ENCODE data around the gene EPO.
A peak's percentile ranks its signal among the peaks of the same experiment; 100 is the strongest.

Gene EPO

DNA sequence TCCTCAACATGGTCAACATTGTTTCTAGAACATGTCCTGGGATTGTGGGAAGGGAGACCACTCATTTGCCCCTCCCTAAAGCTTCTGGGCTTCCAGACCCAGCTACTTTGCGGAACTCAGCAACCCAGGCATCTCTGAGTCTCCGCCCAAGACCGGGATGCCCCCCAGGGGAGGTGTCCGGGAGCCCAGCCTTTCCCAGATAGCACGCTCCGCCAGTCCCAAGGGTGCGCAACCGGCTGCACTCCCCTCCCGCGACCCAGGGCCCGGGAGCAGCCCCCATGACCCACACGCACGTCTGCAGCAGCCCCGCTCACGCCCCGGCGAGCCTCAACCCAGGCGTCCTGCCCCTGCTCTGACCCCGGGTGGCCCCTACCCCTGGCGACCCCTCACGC is at the start of gene EPO:
Gene EPO (plus strand): TSS at position 190 of the 392 bp plus-strand sequence. CDS start 513 bp downstream, outside the sequence.
- DNase-seq, result no peak

DNA sequence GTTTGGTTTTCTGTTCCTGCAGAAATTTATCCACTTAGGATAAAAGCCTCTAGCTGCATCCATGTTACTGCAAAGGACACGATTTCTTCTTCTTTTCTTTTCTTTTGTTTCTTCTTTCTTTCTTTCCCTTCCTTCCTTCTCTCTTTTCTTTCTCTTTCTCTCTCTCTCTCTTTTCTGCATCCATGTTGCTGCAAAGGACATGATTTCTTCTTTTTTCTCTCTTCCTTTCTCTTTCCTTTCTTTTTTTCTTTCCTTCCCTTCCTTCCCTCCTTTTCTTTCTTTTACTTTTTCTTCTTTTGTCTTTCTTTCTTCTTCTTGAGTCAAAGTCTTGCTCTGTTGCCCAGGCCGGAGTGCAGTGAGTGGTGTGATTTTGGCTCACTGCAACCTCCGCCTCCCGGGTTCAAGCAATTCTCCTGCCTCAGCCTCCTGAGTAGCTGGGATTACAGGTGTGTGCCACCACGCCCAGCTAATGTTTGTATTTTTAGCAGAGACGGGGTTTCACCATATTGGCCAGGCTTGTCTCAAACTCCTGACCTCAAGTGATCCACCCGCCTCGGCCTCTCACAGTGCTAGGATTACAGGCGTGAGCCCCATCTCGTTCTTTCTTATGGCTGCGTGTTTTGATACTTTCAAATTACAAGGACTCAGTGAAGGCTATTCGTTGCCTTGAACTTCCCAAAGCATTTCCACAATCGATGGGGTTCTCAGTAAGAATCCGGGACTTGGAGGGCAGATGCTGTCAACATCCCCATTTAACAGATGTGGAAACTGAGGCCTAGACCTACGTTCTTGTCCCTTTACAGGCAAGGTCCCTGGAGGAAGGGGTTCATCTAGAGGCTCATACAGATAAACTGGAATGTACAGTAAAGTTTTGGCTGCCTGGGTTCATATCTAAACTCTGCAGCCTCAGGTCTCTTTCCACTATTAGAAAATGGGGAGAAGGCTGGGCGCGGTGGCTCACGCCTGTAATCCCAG is 48.6 kb upstream of the EPO start:
- no peak for DNase-seq

DNA sequence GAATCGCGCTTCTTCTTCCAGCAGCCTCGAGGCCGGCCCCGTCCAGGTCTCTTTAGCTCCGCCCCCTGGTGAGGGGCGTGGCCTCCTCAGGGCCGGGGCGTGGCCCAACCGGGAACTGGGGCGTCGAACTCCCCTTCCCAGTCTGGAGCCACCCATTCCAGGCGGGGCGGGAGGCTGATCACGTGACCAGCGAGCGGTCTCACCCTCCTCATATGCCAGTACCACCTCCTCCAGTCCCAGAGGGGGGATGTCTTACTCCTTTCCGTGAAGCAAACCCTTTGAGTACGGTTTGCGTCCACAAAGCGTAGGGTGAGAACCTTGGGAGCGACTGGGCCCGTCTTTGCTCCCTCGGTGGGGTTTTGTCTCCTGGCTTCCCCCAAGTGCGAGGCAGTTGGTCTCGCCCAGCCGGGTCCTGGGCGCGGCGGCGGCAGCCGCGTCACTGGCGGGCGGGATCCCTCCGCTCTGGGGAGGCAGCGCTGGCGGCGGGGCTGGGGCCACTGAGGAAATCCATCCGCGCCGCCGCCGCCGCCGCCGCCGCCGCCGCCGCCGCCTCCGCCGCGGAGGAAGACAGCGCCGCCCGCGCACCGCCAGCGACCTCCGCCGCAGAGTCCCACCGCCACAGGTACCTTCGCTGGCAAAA is 46.8 kb upstream of the EPO start, which contains the start of gene GNB2:
Gene GNB2 (plus strand): TSS at position 439 of the 640 bp plus-strand sequence. CDS start 2,526 bp downstream, outside the sequence.
- DNase-seq, result peak; percentile 99

DNA sequence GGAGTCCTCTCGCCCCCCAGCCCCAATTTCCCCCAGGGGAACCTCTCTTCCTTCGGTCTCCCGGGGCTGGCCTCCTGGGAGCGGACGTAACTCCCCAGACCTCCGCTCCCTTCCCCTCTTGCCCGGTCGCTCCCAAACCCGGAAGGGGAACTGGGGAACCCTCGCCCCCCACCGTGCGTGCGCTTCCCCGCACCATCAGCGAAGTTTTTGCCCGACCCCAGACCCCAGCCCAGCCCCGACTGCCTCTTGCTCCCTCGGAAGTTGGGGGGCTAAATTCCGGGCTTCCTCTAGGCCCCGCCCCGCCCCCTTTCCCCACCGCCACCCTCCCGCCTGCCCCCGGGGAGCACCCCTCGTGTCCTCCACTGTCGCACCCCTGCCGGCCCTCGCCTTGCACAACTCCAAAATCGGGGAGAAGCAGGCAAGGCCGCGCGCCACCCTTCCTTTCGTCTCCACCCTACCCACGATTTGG is 46.3 kb upstream of the EPO start:
- DNase-seq, result peak in 1 of 2 experiments; percentile 50

DNA sequence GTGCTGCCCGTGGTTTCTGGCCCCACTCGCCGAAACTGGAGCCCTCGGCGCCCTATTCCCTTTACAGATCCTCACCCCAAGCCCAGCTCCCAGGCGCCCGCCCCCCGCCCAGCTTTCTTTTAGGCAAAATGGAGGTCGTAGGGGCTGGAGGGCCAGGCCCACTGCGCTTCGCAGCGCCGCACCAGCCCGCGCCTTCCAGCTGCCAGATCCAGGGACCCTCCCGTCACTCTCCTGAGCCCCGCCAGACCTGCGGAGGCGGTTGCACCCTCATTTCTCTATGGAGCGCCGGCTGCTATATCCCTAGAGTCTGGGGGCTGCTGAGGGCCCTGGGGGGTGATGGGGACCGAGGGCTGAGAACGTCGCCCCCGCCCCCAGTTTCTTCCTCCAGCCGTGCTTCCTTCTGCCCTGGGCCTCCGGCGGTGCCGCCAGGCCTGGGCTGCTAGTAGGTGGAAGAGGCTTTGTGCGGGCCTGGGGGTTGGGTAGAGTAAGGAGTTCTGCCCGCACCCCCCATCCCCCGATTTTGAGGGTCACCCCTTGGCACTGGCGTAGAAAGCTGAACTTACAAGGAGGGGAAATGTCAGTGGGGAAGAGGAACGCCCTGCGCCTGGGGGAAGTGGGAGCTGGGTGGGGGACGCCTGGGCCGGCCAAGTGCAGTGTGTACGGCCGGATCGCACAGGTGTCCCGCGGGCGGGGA is 45.7 kb upstream of the EPO start:
- no peak for DNase-seq

DNA sequence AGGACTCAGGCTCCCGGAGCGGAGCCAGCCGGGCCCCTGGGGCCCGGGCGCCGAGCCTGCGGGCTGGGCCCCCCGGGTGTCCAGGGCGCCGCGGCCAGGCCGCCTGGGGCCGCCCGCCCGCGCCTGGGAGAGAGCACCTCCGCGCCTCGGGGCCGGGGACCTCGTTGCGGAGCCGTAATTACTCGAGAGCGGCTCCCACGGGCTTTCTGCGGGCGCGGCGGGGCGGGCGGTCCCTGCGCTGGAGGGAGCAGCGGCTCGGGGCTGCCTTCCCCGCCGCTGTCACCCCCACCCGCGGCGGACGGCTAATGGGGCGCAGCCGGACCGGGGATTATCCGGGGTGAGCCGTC is 45.2 kb upstream of the EPO start:
- no peak for DNase-seq

DNA sequence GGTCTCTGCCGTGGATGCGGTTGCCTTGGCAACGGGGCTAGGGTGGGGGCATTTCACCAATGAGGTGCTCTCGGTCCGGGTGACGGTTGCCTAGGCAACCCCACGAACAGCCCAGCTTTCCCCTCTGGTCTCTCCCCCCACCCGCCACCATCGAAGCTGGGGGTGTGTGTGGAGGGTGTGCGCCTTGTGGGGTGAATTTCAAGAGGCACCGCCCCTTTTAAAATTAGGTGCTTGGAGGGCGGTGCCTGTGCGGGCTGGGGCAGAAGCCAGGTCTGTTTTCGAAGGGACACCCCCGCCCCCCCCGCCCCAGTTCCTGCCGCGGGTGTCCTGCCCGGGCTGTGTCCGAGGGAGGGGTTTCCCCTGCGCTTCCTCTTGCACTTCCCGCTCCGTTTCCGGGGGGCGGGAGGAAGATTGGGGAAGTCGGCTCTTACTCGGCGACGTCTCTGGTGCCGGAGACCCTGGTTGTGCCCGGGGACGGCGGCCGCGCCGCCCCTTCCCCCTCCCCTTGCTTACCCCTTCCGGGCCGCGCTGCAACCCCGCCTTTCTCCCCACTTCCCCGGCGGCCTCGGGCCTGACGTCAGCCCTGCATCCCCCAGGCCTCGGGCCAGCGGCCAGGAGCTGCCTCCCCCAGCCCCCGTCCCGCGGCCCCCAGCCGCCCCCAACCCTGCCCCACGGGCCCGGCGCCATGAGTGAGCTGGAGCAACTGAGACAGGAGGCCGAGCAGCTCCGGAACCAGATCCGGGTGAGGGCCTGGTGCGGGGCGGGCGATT is 44.5 kb upstream of the EPO start:
- peak; percentile 70 to 87 for DNase-seq

DNA sequence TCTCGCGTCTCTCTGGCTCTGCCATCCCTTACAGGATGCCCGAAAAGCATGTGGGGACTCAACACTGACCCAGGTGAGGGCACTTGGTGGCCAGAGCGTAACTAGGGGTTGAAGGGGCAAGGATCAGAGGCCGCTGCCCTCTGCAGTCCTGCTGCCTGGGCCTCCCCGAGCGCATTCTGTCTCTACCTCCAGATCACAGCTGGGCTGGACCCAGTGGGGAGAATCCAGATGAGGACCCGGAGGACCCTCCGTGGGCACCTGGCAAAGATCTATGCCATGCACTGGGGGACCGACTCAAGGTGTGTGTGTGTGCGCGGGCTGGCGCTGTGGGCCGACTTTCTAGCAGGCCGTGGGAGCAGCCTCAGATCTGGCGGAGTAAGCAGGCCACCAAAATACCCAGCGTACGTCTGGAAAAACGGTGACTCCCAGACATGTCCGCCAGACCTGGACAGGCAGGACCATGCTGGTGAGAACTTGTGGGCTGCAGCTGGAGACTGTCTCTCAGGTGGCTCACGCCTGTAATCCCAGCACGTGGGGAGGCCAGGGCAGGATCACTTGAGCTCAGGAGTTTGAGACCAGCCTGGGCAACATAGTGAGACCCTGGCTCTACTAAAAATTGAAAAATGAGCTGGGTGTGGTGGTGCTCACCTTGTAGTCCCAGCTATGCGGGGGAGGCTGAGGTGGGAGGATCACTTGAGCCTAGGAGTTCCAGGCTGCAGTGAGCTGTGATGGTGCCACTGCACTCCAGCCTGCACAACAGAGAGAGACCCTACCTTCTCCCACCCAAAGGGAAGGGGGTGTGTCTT is 43.6 kb upstream of the EPO start:
- DNase-seq, result no peak

DNA sequence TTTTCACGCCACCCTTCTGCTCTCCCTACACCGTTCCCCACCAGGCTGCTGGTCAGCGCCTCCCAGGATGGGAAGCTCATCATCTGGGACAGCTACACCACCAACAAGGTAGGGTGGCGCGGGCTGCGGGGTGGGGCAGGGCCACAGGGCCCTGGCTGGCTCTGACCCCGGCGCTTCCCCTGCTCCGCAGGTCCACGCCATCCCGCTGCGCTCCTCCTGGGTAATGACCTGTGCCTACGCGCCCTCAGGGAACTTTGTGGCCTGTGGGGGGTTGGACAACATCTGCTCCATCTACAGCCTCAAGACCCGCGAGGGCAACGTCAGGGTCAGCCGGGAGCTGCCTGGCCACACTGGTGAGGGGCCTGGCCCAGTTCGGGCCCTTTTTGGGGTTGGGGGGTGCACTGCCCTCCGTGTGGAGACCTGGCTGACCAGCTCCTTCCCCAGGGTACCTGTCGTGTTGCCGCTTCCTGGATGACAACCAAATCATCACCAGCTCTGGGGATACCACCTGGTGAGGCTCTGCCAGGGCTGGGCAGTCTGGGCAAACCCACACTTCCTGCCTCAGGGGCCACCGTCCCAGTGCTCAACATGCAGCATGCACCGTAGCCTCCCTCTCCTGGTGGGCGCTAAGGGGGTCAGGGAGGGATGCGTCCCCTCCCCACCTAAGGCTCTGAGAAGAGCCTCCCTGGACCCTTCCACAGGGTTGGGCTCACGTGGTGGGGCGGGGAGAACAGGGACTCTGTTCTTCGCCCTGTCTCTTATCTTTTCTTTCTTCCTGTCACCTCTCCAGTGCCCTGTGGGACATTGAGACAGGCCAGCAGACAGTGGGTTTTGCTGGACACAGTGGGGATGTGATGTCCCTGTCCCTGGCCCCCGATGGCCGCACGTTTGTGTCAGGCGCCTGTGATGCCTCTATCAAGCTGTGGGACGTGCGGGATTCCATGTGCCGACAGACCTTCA is 42.7 kb upstream of the EPO start:
- DNase-seq, result no peak

DNA sequence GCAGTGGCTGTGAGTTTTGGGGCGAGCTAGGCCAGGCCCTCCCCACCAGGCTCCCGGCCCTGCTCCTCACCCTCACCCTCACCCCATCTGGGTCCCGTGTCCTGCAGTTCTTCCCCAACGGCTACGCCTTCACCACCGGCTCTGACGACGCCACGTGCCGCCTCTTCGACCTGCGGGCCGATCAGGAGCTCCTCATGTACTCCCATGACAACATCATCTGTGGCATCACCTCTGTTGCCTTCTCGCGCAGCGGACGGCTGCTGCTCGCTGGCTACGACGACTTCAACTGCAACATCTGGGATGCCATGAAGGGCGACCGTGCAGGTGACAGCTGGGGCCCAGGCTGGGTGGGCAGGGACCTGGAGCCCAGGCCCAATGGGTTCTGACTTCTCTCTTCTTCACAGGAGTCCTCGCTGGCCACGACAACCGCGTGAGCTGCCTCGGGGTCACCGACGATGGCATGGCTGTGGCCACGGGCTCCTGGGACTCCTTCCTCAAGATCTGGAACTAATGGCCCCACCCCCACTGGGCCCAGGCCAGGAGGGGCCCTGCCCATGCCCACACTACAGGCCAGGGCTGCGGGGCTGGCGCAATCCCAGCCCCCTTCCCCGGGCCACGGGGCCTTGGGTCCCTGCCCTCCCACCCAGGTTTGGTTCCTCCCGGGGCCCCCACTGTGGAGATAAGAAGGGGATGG is 41.8 kb upstream of the EPO start:
- DNase-seq, result no peak

DNA sequence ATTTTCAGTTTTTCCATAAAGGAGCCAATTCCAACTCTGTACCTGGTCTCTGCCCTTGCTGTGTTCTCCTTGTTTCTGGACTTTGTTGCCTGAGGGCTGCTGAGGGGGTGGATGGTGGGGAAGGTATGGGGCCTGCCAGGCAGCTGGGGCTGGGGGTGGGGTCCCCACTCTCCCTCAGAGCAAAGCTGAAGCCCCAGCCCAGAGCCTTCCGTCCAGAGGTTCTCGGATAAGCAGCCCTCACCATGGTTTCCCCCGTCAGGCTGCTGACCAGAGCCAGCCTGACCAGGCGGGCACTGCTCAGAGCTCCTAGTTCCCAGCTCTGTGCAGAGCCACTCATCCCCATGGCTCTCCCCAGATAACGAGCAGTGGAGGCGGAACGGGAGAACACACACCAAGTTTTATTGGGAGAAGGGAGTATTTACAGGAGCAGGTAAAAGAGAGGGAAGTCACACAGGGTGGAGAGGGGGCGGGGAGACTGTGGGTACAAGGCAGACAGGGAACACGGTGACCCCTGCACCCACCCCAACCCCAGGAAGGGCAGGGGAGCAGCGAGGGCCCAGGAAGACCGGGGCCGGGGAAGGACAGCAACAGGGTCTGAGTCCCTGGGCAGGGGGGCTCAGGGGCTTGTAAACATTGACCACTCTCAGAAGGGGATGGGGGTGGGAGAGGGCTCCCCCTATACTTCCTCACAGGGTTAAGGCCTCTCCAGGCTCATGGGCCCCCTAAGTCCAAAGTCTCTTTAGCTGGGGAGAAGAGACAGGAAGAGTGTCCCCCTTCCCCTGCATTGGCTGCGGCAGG is 40.9 kb upstream of the EPO start:
- no peak for DNase-seq

DNA sequence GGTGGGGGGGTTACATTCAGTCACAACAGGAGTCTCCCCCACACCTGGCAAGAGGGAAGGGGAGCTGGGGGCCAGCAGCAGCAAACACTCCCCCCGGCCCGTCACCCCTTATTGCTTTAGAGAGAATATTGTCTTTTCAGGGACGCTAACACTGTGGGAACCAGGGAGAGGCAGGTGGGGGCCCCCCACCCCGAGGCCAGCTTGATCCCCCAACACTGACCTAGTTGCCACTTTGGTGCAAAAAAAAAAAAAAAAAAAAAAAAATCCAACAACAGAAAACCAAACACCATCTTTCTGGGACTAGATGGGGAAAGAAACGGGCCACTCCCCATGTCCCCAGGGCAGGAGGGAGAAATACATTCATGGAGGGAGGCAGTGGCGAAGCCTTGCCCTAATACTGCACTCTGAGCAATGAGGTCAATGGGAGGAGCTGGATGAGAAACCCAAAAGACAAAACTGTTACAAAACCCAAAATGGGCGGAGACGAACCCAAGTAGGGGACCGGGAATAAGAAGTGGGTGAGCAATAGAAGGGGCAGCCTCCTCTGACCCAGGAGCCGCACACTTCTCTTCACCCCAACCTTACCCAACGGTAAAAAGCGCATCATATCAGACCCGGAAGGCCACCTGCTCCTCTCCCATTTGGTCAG is 40.2 kb upstream of the EPO start:
- no peak for DNase-seq

DNA sequence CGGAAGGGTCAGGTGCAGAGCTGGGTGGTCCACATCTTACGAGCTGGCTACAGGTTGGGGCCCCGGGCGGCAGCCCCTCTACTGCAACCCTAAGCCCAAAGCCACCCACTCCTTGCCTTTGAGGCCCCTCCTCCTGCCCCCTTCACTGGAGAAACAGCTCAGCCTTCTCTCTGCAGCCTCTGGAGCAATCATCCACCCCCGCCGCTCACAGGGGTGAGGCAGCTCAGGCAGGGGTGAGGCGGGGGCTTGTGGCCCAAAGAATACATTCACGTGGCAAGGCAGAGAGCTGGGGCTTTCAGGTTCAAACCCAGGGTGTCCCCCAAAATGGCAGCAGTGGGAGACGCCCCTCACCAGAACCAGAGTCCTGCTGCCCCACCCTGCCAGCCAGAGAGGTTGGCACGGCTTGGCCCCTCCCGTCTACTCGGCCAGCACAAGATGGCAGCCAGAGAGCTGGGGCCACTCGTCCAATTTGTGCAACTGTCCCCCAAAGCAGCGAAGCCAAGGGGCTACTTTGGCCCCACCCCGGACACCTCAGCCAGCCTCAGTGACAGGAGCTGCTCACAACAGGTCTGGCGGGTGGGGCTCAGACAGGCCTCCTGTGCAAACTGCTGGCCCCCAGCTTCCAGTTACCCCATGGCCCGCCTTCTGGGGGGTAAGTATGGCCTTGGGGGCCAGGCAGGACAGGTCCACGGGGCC is 39.5 kb upstream of the EPO start:
- no peak for DNase-seq

DNA sequence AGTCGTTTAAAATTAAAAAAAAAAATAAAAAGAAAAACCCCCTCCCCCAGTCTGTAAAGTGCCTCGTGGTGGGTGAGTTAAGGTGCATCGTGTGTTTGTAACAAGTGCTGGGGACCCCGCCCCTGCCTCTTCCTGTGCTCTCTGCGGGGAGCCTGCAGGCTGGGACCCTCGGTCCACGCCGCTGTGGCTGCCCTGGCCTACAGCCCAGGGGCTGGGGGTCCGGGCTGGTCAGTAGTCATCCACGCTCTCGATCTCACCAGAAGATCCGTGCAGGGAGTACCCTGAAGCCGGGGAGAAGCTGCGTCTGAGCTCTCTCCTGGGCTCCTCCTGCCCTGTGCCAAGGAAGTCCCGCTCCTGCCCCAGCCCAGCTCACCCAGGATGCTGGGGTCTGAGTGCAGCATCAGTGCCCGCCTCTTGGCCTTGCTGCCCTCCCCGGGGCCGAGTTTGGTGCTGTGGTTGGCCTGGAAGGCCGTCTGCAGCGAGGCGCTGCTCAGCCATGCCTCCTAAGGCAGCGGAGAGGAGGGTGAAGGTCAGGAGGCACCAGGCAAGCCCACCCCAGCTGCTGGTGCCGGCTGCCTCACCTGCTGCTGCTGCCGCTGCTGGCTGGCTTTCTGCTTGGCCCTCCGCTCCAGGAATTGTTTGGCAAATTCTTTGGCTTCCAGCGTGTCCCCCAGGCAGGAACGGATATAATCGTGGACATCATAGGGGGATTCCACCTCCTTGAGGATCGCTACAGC is 38.6 kb upstream of the EPO start:
- DNase-seq, result no peak

DNA sequence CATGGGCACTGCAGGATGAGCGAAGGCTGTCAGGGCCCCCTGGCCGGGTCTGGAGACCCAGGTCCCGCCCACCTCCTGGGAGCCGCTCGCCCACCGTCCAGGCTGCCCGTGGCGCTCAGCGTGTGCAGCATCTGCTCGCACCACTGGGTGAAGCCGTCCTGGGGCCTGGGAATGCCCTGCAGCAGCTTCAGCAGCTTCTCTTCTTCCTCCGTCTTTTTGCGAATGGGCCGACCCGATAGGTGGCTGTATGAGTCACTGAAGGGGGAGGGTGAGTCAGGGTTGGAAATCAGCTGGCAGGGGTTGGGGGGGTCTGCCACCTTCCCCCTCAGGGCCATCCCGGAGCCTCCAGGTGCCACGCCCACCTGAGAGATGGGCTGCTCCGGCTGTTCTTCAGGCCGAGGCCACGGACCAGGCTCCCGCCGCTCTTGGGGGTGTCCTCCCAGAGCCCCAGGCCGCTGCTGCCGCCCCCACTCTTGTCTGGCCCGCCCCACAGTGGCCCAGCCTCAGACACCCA is 38.0 kb upstream of the EPO start:
- DNase-seq, result peak in 1 of 2 experiments; percentile 47

DNA sequence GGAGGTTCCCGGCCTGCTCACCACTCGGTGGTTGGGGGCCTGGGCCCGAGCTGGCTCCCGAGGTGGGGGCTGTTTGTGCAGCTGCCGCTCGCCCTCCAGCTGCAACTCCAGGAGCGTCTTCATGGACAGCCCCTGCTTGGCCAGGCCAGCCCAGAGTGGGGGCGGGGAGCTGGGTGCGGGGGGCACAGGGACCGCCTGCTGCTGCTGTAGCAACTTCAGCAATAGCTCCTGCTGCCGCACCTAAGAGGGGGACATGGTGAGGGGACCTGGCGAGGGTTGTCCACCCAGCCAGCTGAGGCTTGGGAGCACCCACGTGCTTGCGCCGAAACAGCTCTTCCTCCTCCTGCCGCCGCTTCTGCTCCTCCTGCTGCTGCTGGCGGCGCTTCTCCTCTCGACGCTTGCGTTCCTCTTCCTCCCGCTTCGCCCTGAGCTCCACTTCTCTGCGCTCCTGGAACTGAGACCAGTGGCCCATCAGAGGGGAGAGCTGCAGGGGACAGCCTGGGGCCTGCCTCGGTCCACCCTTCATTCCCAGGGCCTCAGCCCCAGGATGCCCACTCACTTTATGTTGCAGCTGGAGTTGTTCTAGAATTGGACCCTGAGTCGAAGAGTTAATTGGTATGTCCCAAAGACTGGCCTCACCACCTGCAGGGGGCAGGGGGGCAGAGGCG is 37.1 kb upstream of the EPO start:
- DNase-seq, result no peak

Measured in stimulated activated CD4-positive, alpha-beta T cell treated with anti-CD3 and anti-CD28 coated beads, Interleukin-4, amount 100 ng/mL, for 4 hours (primary cell).